ENCODE data around the gene BBOX1.

DNA sequence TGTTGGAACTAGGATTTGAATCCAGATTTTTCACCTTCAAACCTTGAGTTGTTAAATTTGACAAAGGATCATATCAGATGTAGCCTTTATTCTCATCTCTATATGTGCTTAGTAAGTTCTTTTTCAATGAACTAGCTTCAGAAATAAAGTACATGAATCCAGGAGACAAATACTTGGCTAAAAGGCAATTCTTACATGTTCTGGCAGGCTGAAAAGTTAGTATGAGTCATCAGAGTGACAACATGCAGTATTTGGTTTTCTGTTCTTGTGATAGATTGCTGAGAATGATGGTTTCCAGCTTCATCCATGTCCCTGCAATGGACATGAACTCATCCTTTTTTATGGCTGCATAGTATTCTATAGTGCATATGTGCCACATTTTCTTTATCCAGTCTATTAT is 40.4 kb downstream of the BBOX1 start:
- TF ChIP-seq CTCF (IDR thresholded peaks at IDR 0.05) (no peak), POLR2A (IDR thresholded peaks at IDR 0.05) (no peak)

All from thyroid gland (tissue), 4 donors.